Prostate gland (tissue), 2 donors: ENCODE results near the gene TAF10.

Experiments used
- CTCF ChIP-seq, 4 experiments: fragments of 200-600 bp in 2 of 4; fragments of 450-650 bp in 2 of 4; sonication (generic) in 2 of 4; IDR thresholded peaks; 1 replicate in 3 of 4; 2 replicates in 1 of 4; pipeline ENCODE4 v1.5.1; 2016 to 2019; ENCODE audit warnings: antibody characterized with exemption in 4 of 4, mild to moderate bottlenecking in 2 of 4, moderate library complexity in 2 of 4
- POLR2A ChIP-seq: fragments of 450-650 bp; IDR thresholded peaks from one replicate; pipeline ENCODE4 v1.6.1; 2016; ENCODE audit warnings: antibody characterized with exemption, mild to moderate bottlenecking
- POLR2AphosphoS5 ChIP-seq: sonication (generic); formaldehyde crosslinking; IDR thresholded peaks from one replicate; pipeline ENCODE4 v1.6.1; 2017; ENCODE audit warnings: antibody characterized with exemption

- TF ChIP-seq POLR2AphosphoS5 (no peak), CTCF (IDR thresholded peaks at IDR 0.05) (no peak), POLR2A (no peak)
Observed at GRCh38 chr11:6633422-6634408, 21.7 kb upstream of the TAF10 start.
